ENCODE results near the gene KIF6. TPM values are rescaled to one million over a fixed set of nuclear protein-coding genes. Genes with fewer than 3 reads are reported as not detected.

KIF6 gene
- total RNA-seq, 2 experiments from 2014 or later: not detected

GRCh38 chr6:39362487-39362865 is 362.7 kb downstream of the KIF6 start:
- no peak overlapping the region for H3K4me3 Mint-ChIP-seq
- no peak overlapping the region for H3K27ac Mint-ChIP-seq
- no peaks in the 10 kb centered on the region for H3K36me3 Mint-ChIP-seq (ENCODE audit: low read depth)
- DNase-seq (no peak), ATAC-seq (no peak)
- CTCF ChIA-PET: interaction anchor here (0.8 to 1.8 kb wide), 7 partner anchors 8 to 518 kb away, joined by 3 to 4 read pairs (median 3); no protein-coding TSS in a partner anchor
- H3K9me3 Mint-ChIP-seq (ENCODE audit: insufficient read depth): no peaks in the 10 kb centered on the region
- POLR2A ChIA-PET: interaction anchor here (0.6 kb wide), 1 partner anchor 418 kb away, joined by 3 read pairs; no protein-coding TSS in a partner anchor
- H3K4me1 Mint-ChIP-seq (ENCODE audit: low read depth): no peaks in the 10 kb centered on the region
- no peaks in the 10 kb centered on the region for H3K27me3 Mint-ChIP-seq (ENCODE audit: low read depth)

- Mint-ChIP-seq H3K27ac (no peak overlapping the region), H3K4me1 (ENCODE audit: low read depth) (no peaks in the 10 kb centered on the region), H3K4me3 (no peak overlapping the region), H3K27me3 (ENCODE audit: low read depth) (no peaks in the 10 kb centered on the region), H3K9me3 (ENCODE audit: insufficient read depth) (no peaks in the 10 kb centered on the region), H3K36me3 (ENCODE audit: low read depth) (no peaks in the 10 kb centered on the region)
- POLR2A ChIA-PET: interaction anchor here (0.6 kb wide), 1 partner anchor 418 kb away, joined by 3 read pairs; no protein-coding TSS in a partner anchor
- CTCF ChIA-PET: interaction anchor here (0.8 to 1.8 kb wide), 7 partner anchors 9 to 518 kb away, joined by 3 to 4 read pairs (median 3); no protein-coding TSS in a partner anchor
- peak; percentile 58 for DNase-seq
- peak; percentile 51 for ATAC-seq
Observed at GRCh38 chr6:39361657-39362486, 363.3 kb downstream of the KIF6 start.

- H3K27me3 Mint-ChIP-seq (ENCODE audit: low read depth): no peaks in the 10 kb centered on the region
- ChIA-PET CTCF (no interaction called here), POLR2A (no interaction called here)
- no peaks in the 10 kb centered on the region for H3K9me3 Mint-ChIP-seq (ENCODE audit: insufficient read depth)
- H3K4me3 Mint-ChIP-seq: no peak overlapping the region
- DNase-seq: no peak
- no peaks in the 10 kb centered on the region for H3K4me1 Mint-ChIP-seq (ENCODE audit: low read depth)
- H3K36me3 Mint-ChIP-seq (ENCODE audit: low read depth): no peaks in the 10 kb centered on the region
- no peak for ATAC-seq
- no peak overlapping the region for H3K27ac Mint-ChIP-seq
Observed at GRCh38 chr6:39360378-39360777, 364.8 kb downstream of the KIF6 start.

- peaks cover 1% of the 10 kb centered on the region for H3K27me3 Mint-ChIP-seq (ENCODE audit: low read depth)
- DNase-seq: no peak
- POLR2A ChIA-PET: interaction anchor here (0.7 kb wide), 1 partner anchor 129 kb away, joined by 3 read pairs; no protein-coding TSS in a partner anchor
- H3K27ac Mint-ChIP-seq: no peak overlapping the region
- no peak for ATAC-seq
- no peaks in the 10 kb centered on the region for H3K9me3 Mint-ChIP-seq (ENCODE audit: insufficient read depth)
- no peak overlapping the region for H3K4me3 Mint-ChIP-seq
- CTCF ChIA-PET: interaction anchor here (2.0 kb wide), 1 partner anchor 11 kb away, joined by 7 read pairs; no protein-coding TSS in a partner anchor
- no peaks in the 10 kb centered on the region for H3K4me1 Mint-ChIP-seq (ENCODE audit: low read depth)
- H3K36me3 Mint-ChIP-seq (ENCODE audit: low read depth): no peaks in the 10 kb centered on the region
Observed at GRCh38 chr6:39357998-39358686, 367.1 kb downstream of the KIF6 start.

- Mint-ChIP-seq H3K4me1 (ENCODE audit: low read depth) (no peaks in the 10 kb centered on the region), H3K27me3 (ENCODE audit: low read depth) (peaks cover 5% of the 10 kb centered on the region), H3K9me3 (ENCODE audit: insufficient read depth) (no peaks in the 10 kb centered on the region), H3K27ac (no peak overlapping the region), H3K4me3 (no peak overlapping the region), H3K36me3 (ENCODE audit: low read depth) (no peaks in the 10 kb centered on the region)
- ChIA-PET CTCF (no interaction called here), POLR2A (no interaction called here)
- DNase-seq: no peak
- ATAC-seq: no peak
Observed at GRCh38 chr6:39353698-39354315, 371.4 kb downstream of the KIF6 start.

GRCh38 chr6:39350723-39351505 is 374.3 kb downstream of the KIF6 start:
- H3K4me1 Mint-ChIP-seq (ENCODE audit: low read depth): no peaks in the 10 kb centered on the region
- H3K27me3 Mint-ChIP-seq (ENCODE audit: low read depth): peaks cover 5% of the 10 kb centered on the region
- no peaks in the 10 kb centered on the region for H3K36me3 Mint-ChIP-seq (ENCODE audit: low read depth)
- ATAC-seq (no peak), DNase-seq (no peak)
- no peak overlapping the region for H3K4me3 Mint-ChIP-seq
- POLR2A ChIA-PET: no interaction called here
- no peaks in the 10 kb centered on the region for H3K9me3 Mint-ChIP-seq (ENCODE audit: insufficient read depth)
- CTCF ChIA-PET: interaction anchor here (2.2 kb wide), 1 partner anchor 10 kb away, joined by 8 read pairs; no protein-coding TSS in a partner anchor
- H3K27ac Mint-ChIP-seq: no peak overlapping the region

GRCh38 chr6:39348740-39349139 is 376.5 kb downstream of the KIF6 start:
- POLR2A ChIA-PET: no interaction called here
- Mint-ChIP-seq H3K27ac (no peak overlapping the region), H3K4me1 (ENCODE audit: low read depth) (peaks cover 2% of the 10 kb centered on the region), H3K36me3 (ENCODE audit: low read depth) (no peaks in the 10 kb centered on the region), H3K9me3 (ENCODE audit: insufficient read depth) (no peaks in the 10 kb centered on the region), H3K27me3 (ENCODE audit: low read depth) (peaks cover 5% of the 10 kb centered on the region), H3K4me3 (no peak overlapping the region)
- CTCF ChIA-PET: interaction anchor here (2.3 kb wide), 1 partner anchor 9 kb away, joined by 7 read pairs; no protein-coding TSS in a partner anchor
- ATAC-seq: no peak
- DNase-seq: no peak

GRCh38 chr6:39347906-39348585 is 377.2 kb downstream of the KIF6 start:
- no peak overlapping the region for H3K4me3 Mint-ChIP-seq
- no peaks in the 10 kb centered on the region for H3K9me3 Mint-ChIP-seq (ENCODE audit: insufficient read depth)
- ChIA-PET POLR2A (no interaction called here), CTCF (interaction anchor here (0.9 to 2.3 kb wide), 3 partner anchors 10 to 340 kb away, joined by 3 to 7 read pairs (median 4); no protein-coding TSS in a partner anchor)
- H3K27ac Mint-ChIP-seq: no peak overlapping the region
- peak; percentile 68 for DNase-seq
- ATAC-seq: peak; percentile 69
- H3K27me3 Mint-ChIP-seq (ENCODE audit: low read depth): peaks cover 2% of the 10 kb centered on the region
- H3K36me3 Mint-ChIP-seq (ENCODE audit: low read depth): no peaks in the 10 kb centered on the region
- peaks cover 7% of the 10 kb centered on the region for H3K4me1 Mint-ChIP-seq (ENCODE audit: low read depth)

- Mint-ChIP-seq H3K4me3 (no peak overlapping the region), H3K4me1 (ENCODE audit: low read depth) (peaks cover 10% of the 10 kb centered on the region), H3K9me3 (ENCODE audit: insufficient read depth) (no peaks in the 10 kb centered on the region), H3K27me3 (ENCODE audit: low read depth) (peaks cover 2% of the 10 kb centered on the region), H3K36me3 (ENCODE audit: low read depth) (no peaks in the 10 kb centered on the region), H3K27ac (no peak overlapping the region)
- CTCF ChIA-PET: interaction anchor here (0.7 to 2.3 kb wide), 6 partner anchors 10 to 995 kb away, joined by 3 to 7 read pairs (median 4); no protein-coding TSS in a partner anchor
- POLR2A ChIA-PET: interaction anchor here (0.6 kb wide), 1 partner anchor 233 kb away, joined by 3 read pairs; no protein-coding TSS in a partner anchor
- no peak for ATAC-seq
- DNase-seq: no peak
Observed at GRCh38 chr6:39347206-39347605, 378.0 kb downstream of the KIF6 start.

GRCh38 chr6:39344821-39345280 is 380.4 kb downstream of the KIF6 start:
- Mint-ChIP-seq H3K4me1 (ENCODE audit: low read depth) (peaks cover 10% of the 10 kb centered on the region), H3K27ac (no peak overlapping the region), H3K27me3 (ENCODE audit: low read depth) (peaks cover 2% of the 10 kb centered on the region), H3K4me3 (no peak overlapping the region), H3K9me3 (ENCODE audit: insufficient read depth) (no peaks in the 10 kb centered on the region), H3K36me3 (ENCODE audit: low read depth) (no peaks in the 10 kb centered on the region)
- ATAC-seq (no peak), DNase-seq (no peak)
- ChIA-PET CTCF (no interaction called here), POLR2A (no interaction called here)

All from activated CD8-positive, alpha-beta T cell treated with anti-CD3 and anti-CD28 coated beads, Interleukin-2, amount 10 ng/mL, durations not matched to agents 7 days and 5 days (primary cell).